ENCODE results near the gene RRP8. TPM values are rescaled to one million over a fixed set of nuclear protein-coding genes. Genes with fewer than 3 reads are reported as not detected.

Gene RRP8
- total RNA-seq, 1 experiment from 2014 or later = 15.1 TPM

GRCh38 chr11:6578134-6578533 lies 25.3 kb downstream of the RRP8 start:
- H3K4me3 ChIP-seq (ENCODE audit: low read length) = no peak overlapping the region
- no peak overlapping the region for H2AFZ ChIP-seq (ENCODE audit: low read length)
- no peaks in the 10 kb centered on the region for H3K4me1 ChIP-seq (ENCODE audit: insufficient read depth, low read length)
- no peak overlapping the region for H3K4me2 ChIP-seq (ENCODE audit: low read length)
- no peaks in the 10 kb centered on the region for H3K36me3 ChIP-seq (ENCODE audit: low read depth, low read length)
- TF ChIP-seq EZH2phosphoT487 (IDR thresholded peaks at IDR 0.05; ENCODE audit: borderline replicate concordance, low read length) (no peak), EZH2 (IDR thresholded peaks at IDR 0.05; ENCODE audit: low read length, unreplicated experiment) (no peak), CTCF (conservative IDR thresholded peaks at IDR 0.05; ENCODE audit: low read depth, low read length) (no peak)
- no peaks in the 10 kb centered on the region for H3K79me2 ChIP-seq (ENCODE audit: low read length)
- POLR2A ChIA-PET (ENCODE audit: unreplicated experiment) = no interaction called here
- DNase-seq (no peak), ATAC-seq (no peak)
- CTCF ChIA-PET = no interaction called here
- BruUV-seq (replicated peaks) = no TSS peak
- H3K27me3 ChIP-seq (ENCODE audit: low read length) = no peaks in the 10 kb centered on the region
- no peaks in the 10 kb centered on the region for H3K9me3 ChIP-seq (ENCODE audit: low read length)
- H3F3A ChIP-seq (ENCODE audit: low read length, unreplicated experiment) = no peaks in the 10 kb centered on the region
- H3K9ac ChIP-seq (ENCODE audit: low read length) = no peak overlapping the region
- intact Hi-C loops (cut with micrococcal nuclease) = no loop called here
- H4K20me1 ChIP-seq (ENCODE audit: low read length) = no peaks in the 10 kb centered on the region
- H3K9me2 ChIP-seq (replicated peaks; ENCODE audit: low read length) = no peaks in the 10 kb centered on the region
- no peak overlapping the region for H3K27ac ChIP-seq (ENCODE audit: low read length)

GRCh38 chr11:6576471-6577373 lies 26.7 kb downstream of the RRP8 start:
- H3K79me2 ChIP-seq (ENCODE audit: low read length) = no peaks in the 10 kb centered on the region
- TF ChIP-seq EZH2 (IDR thresholded peaks at IDR 0.05; ENCODE audit: low read length, unreplicated experiment) (no peak), CTCF (conservative IDR thresholded peaks at IDR 0.05; ENCODE audit: low read depth, low read length) (no peak), EZH2phosphoT487 (IDR thresholded peaks at IDR 0.05; ENCODE audit: borderline replicate concordance, low read length) (no peak)
- H3K4me1 ChIP-seq (ENCODE audit: insufficient read depth, low read length) = peaks cover 8% of the 10 kb centered on the region; the same call in 1 of the 2 replicates
- H3K36me3 ChIP-seq (ENCODE audit: low read depth, low read length) = no peaks in the 10 kb centered on the region
- no peak overlapping the region for H3K4me3 ChIP-seq (ENCODE audit: low read length)
- H3K9ac ChIP-seq (ENCODE audit: low read length) = no peak overlapping the region
- POLR2A ChIA-PET (ENCODE audit: unreplicated experiment) = no interaction called here
- H4K20me1 ChIP-seq (ENCODE audit: low read length) = no peaks in the 10 kb centered on the region
- no peaks in the 10 kb centered on the region for H3K9me3 ChIP-seq (ENCODE audit: low read length)
- BruUV-seq (replicated peaks) = no TSS peak
- CTCF ChIA-PET = no interaction called here
- DNase-seq (no peak), ATAC-seq (no peak)
- intact Hi-C loops (cut with micrococcal nuclease) = no loop called here
- H3K27ac ChIP-seq (ENCODE audit: low read length) = no peak overlapping the region
- no peaks in the 10 kb centered on the region for H3F3A ChIP-seq (ENCODE audit: low read length, unreplicated experiment)
- no peak overlapping the region for H3K4me2 ChIP-seq (ENCODE audit: low read length)
- no peaks in the 10 kb centered on the region for H3K27me3 ChIP-seq (ENCODE audit: low read length)
- no peak overlapping the region for H2AFZ ChIP-seq (ENCODE audit: low read length)
- H3K9me2 ChIP-seq (replicated peaks; ENCODE audit: low read length) = no peaks in the 10 kb centered on the region
